GM12891 (cell line): ENCODE results near the gene VSIG10L2. TPM values are rescaled to one million over a fixed set of nuclear protein-coding genes. Genes with fewer than 3 reads are reported as not detected.
"Not testable (repeated sequence)": the region's sequence is repeated elsewhere in the genome, so short reads cannot be mapped to it uniquely, and the experiment has no call there.

ENCODE experiments used
- DNase-seq: peaks from one replicate; pipeline ENCODE4 v3.0.0; 2011; ENCODE audit warnings: low spot score; ENCODE audit not compliant: insufficient read length
- FAIRE-seq: peaks from 2 replicates; lab custom pipeline; 2011; peaks lifted over from hg19 to GRCh38; lab: Jason Lieb, UNC
- PAX5 ChIP-seq: IDR thresholded peaks from 2 replicates; pipeline ENCODE4 v1.6.1; 2011; ENCODE audit warnings: low read length, moderate library complexity, mild to moderate bottlenecking; ENCODE audit not compliant: insufficient read depth, severe bottlenecking
- POLR2A ChIP-seq: IDR thresholded peaks from 2 replicates; pipeline ENCODE4 v1.6.1; 2011; ENCODE audit warnings: low read depth, low read length, control low read depth
- POLR2AphosphoS5 ChIP-seq: IDR thresholded peaks from 2 replicates; pipeline ENCODE4 v1.6.1; 2011; ENCODE audit warnings: low read depth, low read length, control low read depth
- POU2F2 ChIP-seq: IDR thresholded peaks from 2 replicates; pipeline ENCODE4 v1.6.1; 2011; ENCODE audit warnings: low read depth, mild to moderate bottlenecking, control low read depth, low read length, moderate library complexity
- SPI1 ChIP-seq: IDR thresholded peaks from 2 replicates; pipeline ENCODE4 v1.6.1; 2011; ENCODE audit warnings: low read depth, low read length, control low read depth
- TAF1 ChIP-seq: IDR thresholded peaks from 2 replicates; pipeline ENCODE4 v1.6.1; 2011; ENCODE audit warnings: low read depth, low read length, control low read depth
- polyA plus RNA-seq: library from polyadenylated mRNA; unstranded; fragments of >200 nt; gene quantifications from one replicate; pipeline ENCODE4 v1.2.1, GENCODE V29; 2012; ENCODE audit warnings: low read depth, missing spikeins, inconsistent platforms; ENCODE audit not compliant: missing spikeins

VSIG10L2 gene
- polyA plus RNA-seq = not detected

GRCh38 chr11:125945797-125946520 lies at the start of gene VSIG10L2:
Gene VSIG10L2 (plus strand): TSS chr11:125946044. CDS start chr11:125946056, 12 bp downstream.
- TF ChIP-seq TAF1 (no peak), POU2F2 (no peak), POLR2A (no peak), PAX5 (no peak), POLR2AphosphoS5 (no peak), SPI1 (no peak)
- DNase-seq = no peak
- no peak for FAIRE-seq

GRCh38 chr11:125901872-125902271 lies 44.0 kb upstream of the VSIG10L2 start:
- DNase-seq (no peak), FAIRE-seq (no peak)
- TF ChIP-seq SPI1 (no peak), POU2F2 (no peak), POLR2A (no peak), TAF1 (no peak), POLR2AphosphoS5 (no peak), PAX5 (no peak)

- TF ChIP-seq SPI1 = no peak
- no peak for TF ChIP-seq POLR2A
- DNase-seq (no peak), FAIRE-seq (no peak)
Measured at GRCh38 chr11:125902277-125902926, 43.4 kb upstream of the VSIG10L2 start.

GRCh38 chr11:125902927-125903710 lies 42.7 kb upstream of the VSIG10L2 start, which contains the start of gene PUS3:
Gene PUS3 (minus strand): TSS chr11:125903206. CDS start chr11:125896284, 6,922 bp downstream.
- TF ChIP-seq POU2F2 = 0 out of 2 replicates have a peak, but pooled peaks have one; percentile 9
- TF ChIP-seq TAF1 = no peak; the same call in 1 of the 2 replicates
- peak; percentile 74 for TF ChIP-seq POLR2AphosphoS5
- peak; percentile 77 for TF ChIP-seq POLR2A
- FAIRE-seq (peak; percentile 91), DNase-seq (peak; percentile 79)

- TF ChIP-seq PAX5 = no peak
- TF ChIP-seq TAF1 = no peak
- TF ChIP-seq POLR2A = no peak
- no peak for TF ChIP-seq SPI1
- TF ChIP-seq POLR2AphosphoS5 = no peak
- TF ChIP-seq POU2F2 = no peak
- FAIRE-seq (peak; percentile 56), DNase-seq (no peak)
Measured at GRCh38 chr11:125903711-125904659, 41.9 kb upstream of the VSIG10L2 start, which contains the start of gene DDX25. Gene DDX25 (plus strand): TSS chr11:125904508. CDS start chr11:125904518, 10 bp downstream.

- DNase-seq (no peak), FAIRE-seq (no peak)
- TF ChIP-seq POU2F2 (no peak), SPI1 (no peak), POLR2AphosphoS5 (no peak), TAF1 (no peak), PAX5 (no peak), POLR2A (no peak)
Measured at GRCh38 chr11:125904678-125905077, 41.2 kb upstream of the VSIG10L2 start.

GRCh38 chr11:125910226-125910849 lies 35.5 kb upstream of the VSIG10L2 start:
- FAIRE-seq (no peak), DNase-seq (no peak)
- TF ChIP-seq POLR2AphosphoS5 = no peak
- no peak for TF ChIP-seq SPI1
- no peak for TF ChIP-seq POLR2A
- TF ChIP-seq PAX5 = no peak
- TF ChIP-seq POU2F2 = no peak
- no peak for TF ChIP-seq TAF1

- FAIRE-seq, DNase-seq: not testable (repeated sequence)
Measured at GRCh38 chr11:125914601-125915000, 31.2 kb upstream of the VSIG10L2 start.
